HepG2 (cell line): ENCODE results near the gene MAEA. TPM values are rescaled to one million over a fixed set of nuclear protein-coding genes. Genes with fewer than 3 reads are reported as not detected.

Experiments used
- ATAC-seq: fragments of 200-7000 bp; cut with Tn5 transposase; 3 replicates; pipeline ENCODE4 v1.9.1; 2020; ENCODE audit warnings: mild to moderate bottlenecking, moderate library complexity
- BruUV-seq: library from RNA; stranded (reverse); fragments of 400-500 nt; replicated peaks from 2 replicates; lab custom pipeline; 2021; lab: Mats Ljungman, UMichigan
- CTCF ChIA-PET: fragments of 300-600 bp; formaldehyde crosslinking; extraction: SDS; loops from one replicate; lab custom pipeline; 2021; ENCODE audit warnings: low total read pairs, inconsistent platforms, low intra/inter-chr PET ratio; lab: Yijun Ruan, JAX
- POLR2A ChIA-PET: fragments of 350-600 bp; sonication (Branson Sonifier 250); formaldehyde crosslinking; loops from one replicate; lab custom pipeline; 2020; ENCODE audit warnings: antibody characterized with exemption, inconsistent platforms; lab: Yijun Ruan, JAX
- DNase-seq: peaks from one replicate; pipeline ENCODE4 v3.0.0-alpha.2; 2015; ENCODE audit warnings: low spot score
- FAIRE-seq: peaks from 3 replicates; lab custom pipeline; 2011; peaks lifted over from hg19 to GRCh38; lab: Jason Lieb, UNC
- H2AFZ ChIP-seq: one replicate; pipeline ENCODE4 v1.6.1; 2011; ENCODE audit warnings: low read length, inconsistent platforms
- H3K27ac ChIP-seq: fragments of 300-600 bp; 3 replicates; pipeline ENCODE4 v1.8.0; 2011; ENCODE audit warnings: mixed run types, mild to moderate bottlenecking, mixed read lengths, low read length, inconsistent platforms; ENCODE audit not compliant: insufficient read depth; ENCODE audit errors: extremely low read length
- H3K27me3 ChIP-seq, 2 experiments: fragments of 200-600 bp in 1 of 2; 2 replicates in 1 of 2; 3 replicates in 1 of 2; pipeline versions ENCODE4 v1.6.0 to v1.8.0; 2011; ENCODE audit warnings: low read length in 2 of 2, mild to moderate bottlenecking in 2 of 2, moderate library complexity in 2 of 2, inconsistent platforms in 1 of 2; ENCODE audit not compliant: insufficient read depth in 2 of 2, control insufficient read depth in 1 of 2
- H3K36me3 ChIP-seq, 2 experiments: fragments of 200-600 bp in 1 of 2; replicated peaks in 1 of 2; 2 replicates in 1 of 2; 3 replicates in 1 of 2; pipeline versions ENCODE4 v1.5.1 to v1.8.0; 2011; ENCODE audit warnings: low read length in 2 of 2, inconsistent platforms in 1 of 2; ENCODE audit not compliant: insufficient read depth in 2 of 2, control insufficient read depth in 1 of 2
- H3K4me1 ChIP-seq: 2 replicates; pipeline ENCODE4 v1.5.1; 2012; ENCODE audit warnings: low read length, inconsistent platforms; ENCODE audit not compliant: insufficient read depth
- H3K4me2 ChIP-seq: 2 replicates; pipeline ENCODE4 v1.6.0; 2011; ENCODE audit warnings: low read depth, low read length, inconsistent platforms
- H3K4me3 ChIP-seq, 3 experiments: fragments of 200-600 bp in 1 of 3; sonication (generic), shearing (Covaris generic) in 1 of 3; replicated peaks in 1 of 3; 2 replicates each; pipeline ENCODE4 v1.5.1; 2011 to 2016; ENCODE audit warnings: low read length in 3 of 3, inconsistent platforms in 2 of 3, low read depth in 2 of 3, mild to moderate bottlenecking in 2 of 3, control low read depth in 1 of 3, mixed read lengths in 1 of 3; ENCODE audit not compliant: insufficient read depth in 1 of 3
- H3K79me2 ChIP-seq: one replicate; pipeline ENCODE4 v1.6.1; 2011; ENCODE audit warnings: low read length, inconsistent platforms; ENCODE audit not compliant: insufficient read depth
- H3K9ac ChIP-seq: 2 replicates; pipeline ENCODE4 v1.6.0; 2011; ENCODE audit warnings: mild to moderate bottlenecking, low read depth, low read length, inconsistent platforms; ENCODE audit not compliant: insufficient read depth
- H3K9me3 ChIP-seq: 2 replicates; pipeline ENCODE4 v1.5.1; 2012; ENCODE audit warnings: mild to moderate bottlenecking, low read length
- H4K20me1 ChIP-seq: 2 replicates; pipeline ENCODE4 v1.6.0; 2011; ENCODE audit warnings: inconsistent platforms, mild to moderate bottlenecking, low read length, moderate library complexity; ENCODE audit not compliant: insufficient read depth
- AHDC1 ChIP-seq: sonication (generic); formaldehyde crosslinking; IDR thresholded peaks from 2 replicates; pipeline ENCODE4 v1.5.1; 2020; ENCODE audit warnings: mild to moderate bottlenecking, missing genetic modification reagents, borderline replicate concordance
- CBFB ChIP-seq: sonication (generic); formaldehyde crosslinking; IDR thresholded peaks from 2 replicates; pipeline ENCODE4 v1.4.0; 2020; ENCODE audit warnings: missing genetic modification reagents
- DBP ChIP-seq: sonication (generic); formaldehyde crosslinking; IDR thresholded peaks from 2 replicates; pipeline ENCODE4 v1.4.0; 2020; ENCODE audit warnings: missing genetic modification reagents; ENCODE audit errors: not compliant biosample characterization
- POLR2AphosphoS5 ChIP-seq: IDR thresholded peaks from 2 replicates; pipeline ENCODE4 v1.6.1; 2012; ENCODE audit warnings: low read depth, low read length
- SRSF1 ChIP-seq: fragments of 200-400 bp; formaldehyde crosslinking; optimal IDR thresholded peaks from 2 replicates; pipeline ENCODE3; 2017; ENCODE audit warnings: mild to moderate bottlenecking, low read depth, low read length, moderate library complexity
- THAP9 ChIP-seq: sonication (generic); formaldehyde crosslinking; IDR thresholded peaks from 2 replicates; pipeline ENCODE4; 2020; ENCODE audit warnings: missing genetic modification reagents, mild to moderate bottlenecking, borderline replicate concordance
- ZBTB44 ChIP-seq: sonication (generic); formaldehyde crosslinking; IDR thresholded peaks from 2 replicates; pipeline ENCODE4 v1.4.0; 2020; ENCODE audit warnings: missing genetic modification reagents
- ZC3H13 ChIP-seq: sonication (generic); formaldehyde crosslinking; IDR thresholded peaks from 2 replicates; pipeline ENCODE4 v1.8.1; 2023; ENCODE audit warnings: mild to moderate bottlenecking, missing genetic modification reagents, moderate library complexity
- ZNF10 ChIP-seq: sonication (generic); formaldehyde crosslinking; IDR thresholded peaks from 2 replicates; pipeline ENCODE4 v1.4.0; 2020; ENCODE audit warnings: mild to moderate bottlenecking, low read depth, missing genetic modification reagents, borderline replicate concordance
- ZNF274 ChIP-seq: sonication (generic); formaldehyde crosslinking; IDR thresholded peaks from 2 replicates; pipeline ENCODE4 v1.5.1; 2020; ENCODE audit warnings: mild to moderate bottlenecking, missing genetic modification reagents
- ZNF333 ChIP-seq: sonication (generic); formaldehyde crosslinking; IDR thresholded peaks from 2 replicates; pipeline ENCODE4 v1.4.0; 2020; ENCODE audit warnings: mild to moderate bottlenecking, missing genetic modification reagents, borderline replicate concordance
- ZNF354B ChIP-seq: sonication (generic); formaldehyde crosslinking; IDR thresholded peaks from 2 replicates; pipeline ENCODE4 v1.8.0; 2022; ENCODE audit warnings: mild to moderate bottlenecking, missing genetic modification reagents
- WGBS: methylation state at CpG from one replicate; pipeline ENCODE4 v1.1.6; 2017; ENCODE audit warnings: low lambda C conversion rate; 5-methylcytosine and 5-hydroxymethylcytosine counted together
- in situ Hi-C: cut with HindIII; loops from 2 replicates; pipeline ENCODE4 v1.10.0; 2017; ENCODE audit warnings: low pct_unique_long_range_greater_than_20kb; ENCODE audit not compliant: extremely low pct_ligation_motif_present
- intact Hi-C: fragments of 100-400 bp; cut with micrococcal nuclease; formaldehyde crosslinking; loops from one replicate; pipeline ENCODE4 v1.10.0; 2022; ENCODE audit not compliant: unreplicated experiment
- polyA plus RNA-seq, 8 experiments: library from polyadenylated mRNA; depleted of rRNA in 3 of 8; stranded (reverse) in 7 of 8; unstranded in 1 of 8; fragments of >200 nt; fragmentation: Illumina TruSeq in 4 of 8; extraction: Trizol in 4 of 8; gene quantifications; 2 replicates each; pipeline versions ENCODE4 v1.2.1 to v1.2.3, GENCODE V29; 2011 to 2016; ENCODE audit warnings: low read depth in 4 of 8, missing spikeins in 1 of 8, mixed read lengths in 1 of 8; ENCODE audit not compliant: insufficient read depth in 1 of 8
- total RNA-seq, 5 experiments: library from RNA; depleted of rRNA; stranded (reverse); fragments of >200 nt; fragmentation: Illumina TruSeq; extraction: Trizol; gene quantifications; 2 replicates each; pipeline ENCODE4 v1.2.3, GENCODE V29; 2016; ENCODE audit warnings: low read depth in 1 of 5

Gene MAEA
- total and polyA plus RNA-seq, 2 of the 13 experiments (the other 11 are each of a cell fraction or from before 2014, with no cell fraction given), result 52.0 to 57.1 TPM

GRCh38 chr4:1326751-1327525, 37.2 kb downstream of the MAEA start:
- DNase-seq (no peak), FAIRE-seq (no peak), ATAC-seq (no peak)
- CTCF ChIA-PET, result no interaction called here
- Histone ChIP-seq H3K36me3 (peaks cover 33 to 54% of the 10 kb centered on the region in 2 experiments; a peak in 4 of 5 replicates), H3K9ac (no peak overlapping the region), H4K20me1 (no peaks in the 10 kb centered on the region), H3K27ac (no peak overlapping the region), H3K27me3 (no peaks in the 10 kb centered on the region), H3K4me2 (no peak overlapping the region), H3K9me3 (no peaks in the 10 kb centered on the region), H3K4me1 (no peaks in the 10 kb centered on the region), H3K4me3 (no peak overlapping the region), H2AFZ (no peak overlapping the region), H3K79me2 (no peaks in the 10 kb centered on the region)
- in situ Hi-C loops (no loop called here), intact Hi-C loops (no loop called here)
- WGBS, result 98% methylated on average over 14 of the region's 30 CpGs
- POLR2A ChIA-PET, result no interaction called here
- no TSS peak for BruUV-seq
- TF ChIP-seq ZC3H13 (CRISPR knock-in tag) (no peak), DBP (CRISPR knock-in tag) (no peak), ZNF354B (CRISPR knock-in tag) (no peak), ZBTB44 (CRISPR knock-in tag) (no peak), THAP9 (CRISPR knock-in tag) (no peak), ZNF333 (CRISPR knock-in tag) (no peak), CBFB (no peak), POLR2AphosphoS5 (no peak), SRSF1 (no peak), ZNF10 (no peak), ZNF274 (CRISPR knock-in tag) (no peak), AHDC1 (CRISPR knock-in tag) (no peak)
